ENCODE results near the gene SSR2.

Gene SSR2

GRCh38 chr1:155975375-155976061, 45.2 kb downstream of the SSR2 start:
- peak in 7 of 56 donors; percentile 8 to 61 (median 46) for DNase-seq

- DNase-seq: peak in 54 of 56 donors; percentile 40 to 93 (median 78)
Measured at GRCh38 chr1:155974208-155975115, 46.3 kb downstream of the SSR2 start.

- peak in 2 of 56 donors; percentile 6 to 12 for DNase-seq
Measured at GRCh38 chr1:155973723-155974122, 47.0 kb downstream of the SSR2 start.

GRCh38 chr1:155971910-155972809, 48.6 kb downstream of the SSR2 start:
- peak in 43 of 56 donors; percentile 12 to 85 (median 58) for DNase-seq

- peak in 53 of 56 donors; percentile 20 to 84 (median 67) for DNase-seq
Measured at GRCh38 chr1:155970531-155971167, 50.1 kb downstream of the SSR2 start.

- DNase-seq: peak in 35 of 56 donors; percentile 28 to 72 (median 52)
Measured at GRCh38 chr1:155969377-155969791, 51.4 kb downstream of the SSR2 start.

- peak in 55 of 56 donors; percentile 35 to 95 (median 81) for DNase-seq
Measured at GRCh38 chr1:155968670-155969069, 52.1 kb downstream of the SSR2 start.

GRCh38 chr1:155968051-155968400, 52.7 kb downstream of the SSR2 start:
- no peak for DNase-seq

GRCh38 chr1:155967341-155968050, 53.3 kb downstream of the SSR2 start:
- DNase-seq: peak in 20 of 56 donors; percentile 15 to 71 (median 38)

- no peak for DNase-seq
Measured at GRCh38 chr1:155966750-155967149, 54.0 kb downstream of the SSR2 start.

- DNase-seq: peak in 2 of 56 donors; percentile 4 to 24
Measured at GRCh38 chr1:155966135-155966534, 54.6 kb downstream of the SSR2 start.

GRCh38 chr1:155964193-155964592, 56.6 kb downstream of the SSR2 start:
- DNase-seq: no peak

- peak in 2 of 56 donors; percentile 9 to 31 for DNase-seq
Measured at GRCh38 chr1:155962599-155963211, 58.0 kb downstream of the SSR2 start.

- peak in 14 of 56 donors; percentile 15 to 49 (median 25) for DNase-seq
Measured at GRCh38 chr1:155961937-155962336, 58.8 kb downstream of the SSR2 start.

- DNase-seq: peak in 1 of 56 donors; percentile 30
Measured at GRCh38 chr1:155960081-155960745, 60.5 kb downstream of the SSR2 start.
